Erythroblast (primary cell): ENCODE results near the gene AMTN.
"Not testable (repeated sequence)": the region's sequence is repeated elsewhere in the genome, so short reads cannot be mapped to it uniquely, and the experiment has no call there.

ENCODE experiments used
- DNase-seq, 2 experiments: peaks; one replicate each; lab custom pipeline; 2025; lab: John Stamatoyannopoulos, UW
- GATA1 ChIP-seq: IDR thresholded peaks from 2 replicates; pipeline ENCODE4 v1.6.1; 2011; ENCODE audit warnings: low read depth, mild to moderate bottlenecking, control low read depth, low read length, moderate library complexity
- POLR2A ChIP-seq: IDR thresholded peaks from 2 replicates; pipeline ENCODE4 v1.6.1; 2011; ENCODE audit warnings: mild to moderate bottlenecking, low read length

The AMTN gene

GRCh38 chr4:70518269-70518668, at the start of gene AMTN:
Gene AMTN, plus strand, starts transcription at chr4:70518569. Its CDS starts 209 bp downstream, at chr4:70518778.
- TF ChIP-seq POLR2A: no peak
- no peak for TF ChIP-seq GATA1
- DNase-seq: no peak

DNA sequence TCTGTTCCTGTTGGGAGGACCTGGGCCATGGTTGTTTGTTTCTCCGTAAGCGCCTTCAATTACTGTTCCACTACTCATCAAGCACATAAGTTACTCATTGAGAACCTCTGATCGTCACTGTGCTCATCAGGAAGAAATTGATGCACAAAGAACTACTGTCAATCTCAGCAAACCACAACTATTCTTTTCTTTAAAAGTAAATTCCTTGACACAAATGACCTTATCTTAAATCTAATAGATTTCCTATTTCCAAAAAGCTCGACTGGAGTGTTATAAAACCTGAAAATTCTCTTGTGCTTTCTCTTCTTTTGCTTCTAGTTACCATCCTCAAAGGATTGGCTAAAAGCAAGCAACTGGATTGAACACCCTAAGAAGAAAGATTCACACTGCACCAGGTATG, 46.5 kb upstream of the AMTN start, which contains the start of gene MUC7:
Gene MUC7 (plus strand): TSS at position 301 of the 400 bp plus-strand sequence. CDS start 1,825 bp downstream, outside the sequence.
- no peak for DNase-seq
- TF ChIP-seq POLR2A (no peak), GATA1 (no peak)

DNA sequence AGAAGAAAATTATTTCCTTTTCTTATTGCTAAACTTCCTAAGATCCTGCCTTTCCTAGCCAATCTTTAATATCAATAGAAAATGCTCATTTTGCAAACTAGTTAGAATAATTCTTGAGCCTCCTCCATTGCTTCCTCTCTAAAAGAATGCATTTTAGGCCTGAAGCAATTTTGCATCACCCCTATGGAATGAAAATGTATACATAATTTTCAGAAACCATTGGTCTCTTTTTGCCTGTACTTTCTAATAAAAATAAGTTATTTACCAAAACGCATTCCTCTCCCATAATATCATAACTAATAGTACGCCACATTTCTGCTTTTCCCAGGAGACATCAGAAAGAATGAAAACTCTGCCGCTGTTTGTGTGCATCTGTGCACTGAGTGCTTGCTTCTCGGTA, 44.7 kb upstream of the AMTN start:
- TF ChIP-seq POLR2A: no peak
- no peak for TF ChIP-seq GATA1
- DNase-seq: no peak

- DNase-seq: no peak
- no peak for TF ChIP-seq GATA1
- TF ChIP-seq POLR2A: no peak
These were observed 29.6 kb upstream of the AMTN start for GRCh38 chr4:70488748-70489147.

- no peak for TF ChIP-seq GATA1
- TF ChIP-seq POLR2A: no peak
- DNase-seq: no peak
These were observed 22.1 kb upstream of the AMTN start for GRCh38 chr4:70496231-70496630.

DNA sequence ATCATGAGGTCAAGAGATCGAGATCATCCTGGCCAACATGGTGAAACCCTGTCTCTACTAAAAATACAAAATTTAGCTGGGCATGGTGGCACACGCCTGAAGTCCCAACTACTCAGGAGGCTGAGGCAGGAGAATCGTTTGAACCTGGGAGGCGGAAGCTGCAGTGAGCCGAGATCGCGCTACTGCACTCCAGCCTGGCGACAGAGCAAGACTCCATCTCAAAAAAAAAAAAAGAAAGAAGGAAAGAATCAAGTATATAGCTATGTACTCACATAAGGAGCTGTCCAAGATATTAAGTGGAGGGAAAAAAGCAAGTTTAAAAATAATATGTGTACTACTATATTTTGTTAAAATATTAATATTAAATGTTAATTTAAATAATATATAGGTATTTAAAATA, 16.5 kb upstream of the AMTN start:
- DNase-seq: not testable (repeated sequence)

DNA sequence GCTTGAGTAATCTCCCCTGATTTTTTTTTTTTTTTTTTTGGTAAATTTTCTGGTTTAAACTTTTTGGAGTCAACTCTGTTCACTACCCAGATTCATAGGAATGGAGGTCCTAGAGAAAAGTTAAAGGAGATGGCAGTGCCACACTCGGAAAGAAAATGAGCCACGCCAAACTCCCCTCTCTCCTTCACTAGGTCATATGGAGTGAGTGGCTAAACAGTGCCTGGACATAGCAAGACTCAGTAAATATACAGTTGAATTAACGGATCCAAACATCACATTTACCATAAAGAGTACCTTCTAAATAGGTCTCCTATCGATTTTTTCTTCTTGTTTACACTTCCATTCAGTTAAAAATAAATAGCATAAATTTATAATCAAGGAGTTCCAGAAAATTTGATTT, 13.6 kb upstream of the AMTN start:
- no peak for DNase-seq
- TF ChIP-seq GATA1: no peak
- TF ChIP-seq POLR2A: no peak

- peak; percentile 42 to 65 for DNase-seq
- TF ChIP-seq POLR2A: no peak
These were observed 13.1 kb upstream of the AMTN start for GRCh38 chr4:70505151-70505748.

DNA sequence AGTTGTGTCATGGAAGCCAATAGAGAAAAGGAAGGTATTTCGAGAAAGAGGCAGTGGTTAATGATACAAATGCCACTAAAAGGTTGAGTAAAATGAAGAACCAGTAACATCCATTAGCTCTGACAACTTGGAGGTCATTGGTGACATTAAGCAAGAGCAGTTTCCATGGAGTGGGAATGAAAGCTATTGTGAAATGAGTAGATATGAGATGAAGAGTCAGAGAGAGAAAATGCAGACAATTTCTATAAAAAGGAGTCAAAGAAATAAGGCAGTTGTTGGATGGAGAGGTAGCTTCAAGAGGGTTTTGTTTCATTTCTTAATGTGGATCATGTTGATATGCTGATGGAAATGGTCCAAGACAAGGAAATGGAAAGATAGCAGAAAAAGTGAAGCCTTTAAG, 9.6 kb upstream of the AMTN start:
- DNase-seq: no peak
- TF ChIP-seq POLR2A (no peak), GATA1 (no peak)

- TF ChIP-seq GATA1 (no peak), POLR2A (no peak)
- DNase-seq: no peak
These were observed 7.0 kb upstream of the AMTN start for GRCh38 chr4:70511365-70511764.

GRCh38 chr4:70515367-70516250, 2.8 kb upstream of the AMTN start:
- DNase-seq: no peak
- TF ChIP-seq POLR2A (no peak), GATA1 (no peak)

GRCh38 chr4:70518716-70519115, 347 bp downstream of the AMTN start:
- no peak for DNase-seq
- TF ChIP-seq POLR2A (no peak), GATA1 (no peak)

DNA sequence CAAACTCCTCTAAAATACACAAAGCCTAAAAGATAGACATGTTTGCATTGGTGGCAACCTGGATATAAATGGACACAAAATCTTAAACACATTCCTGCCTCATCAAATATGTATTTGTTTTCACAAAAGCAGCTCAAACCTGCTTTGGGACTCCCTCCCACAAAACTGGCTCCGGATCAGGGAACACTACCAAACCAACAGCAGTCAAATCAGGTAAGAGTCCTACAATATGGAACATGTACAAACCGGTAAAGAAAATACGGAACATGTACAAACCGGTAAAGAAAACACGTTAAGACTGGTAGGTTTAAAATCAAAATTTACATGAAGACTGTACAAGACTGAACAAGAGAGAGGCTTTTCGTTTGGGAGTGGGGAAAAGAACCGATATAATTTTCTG, 4.3 kb downstream of the AMTN start:
- TF ChIP-seq GATA1: no peak
- no peak for TF ChIP-seq POLR2A
- DNase-seq: no peak

DNA sequence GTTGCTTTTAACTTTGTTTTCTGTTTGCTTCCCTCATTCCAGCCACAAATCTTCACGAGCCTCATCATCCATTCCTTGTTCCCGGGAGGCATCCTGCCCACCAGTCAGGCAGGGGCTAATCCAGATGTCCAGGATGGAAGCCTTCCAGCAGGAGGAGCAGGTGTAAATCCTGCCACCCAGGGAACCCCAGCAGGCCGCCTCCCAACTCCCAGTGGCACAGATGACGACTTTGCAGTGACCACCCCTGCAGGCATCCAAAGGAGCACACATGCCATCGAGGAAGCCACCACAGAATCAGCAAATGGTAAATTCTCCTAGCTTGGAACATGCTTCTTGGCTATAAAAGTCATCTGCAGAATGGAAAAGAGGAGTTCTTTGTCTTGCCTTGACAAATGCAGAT, 12.6 kb downstream of the AMTN start:
- no peak for TF ChIP-seq GATA1
- TF ChIP-seq POLR2A: no peak
- DNase-seq: no peak

DNA sequence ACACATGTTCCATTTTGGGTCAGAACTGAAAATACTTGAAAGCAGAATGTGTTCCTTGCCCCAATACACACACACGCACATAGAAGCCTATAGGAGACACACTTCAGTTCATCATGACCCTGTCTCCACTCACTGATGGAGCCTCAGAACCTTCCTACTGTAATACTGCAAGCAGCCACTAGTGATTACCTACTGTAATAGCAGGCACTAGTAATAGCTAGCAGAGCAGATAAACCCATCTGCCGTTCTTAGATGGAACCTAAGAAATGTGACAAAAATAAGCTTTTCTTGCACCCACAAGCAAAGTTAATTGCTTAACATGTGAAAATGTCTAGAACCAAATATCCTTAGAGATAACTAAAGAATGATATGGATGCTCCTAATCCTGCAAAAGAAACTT, 13.6 kb downstream of the AMTN start:
- no peak for DNase-seq
- TF ChIP-seq POLR2A (no peak), GATA1 (no peak)
